HG02571 (cell line): Measurements from ENCODE around the gene CDH16.

Experiments used
- ATAC-seq: cut with Tn5 transposase; IDR thresholded peaks from one replicate; pipeline ENCODE4 v1.9.1; 2021; ENCODE audit warnings: mild to moderate bottlenecking, moderate library complexity; ENCODE audit not compliant: unreplicated experiment

CDH16 gene

GRCh38 chr16:66913081-66913480 lies 5.6 kb downstream of the CDH16 start:
- ATAC-seq, result no peak

- no peak for ATAC-seq
Observed at GRCh38 chr16:66911801-66912200, 6.9 kb downstream of the CDH16 start.

GRCh38 chr16:66911112-66911511 lies 7.6 kb downstream of the CDH16 start:
- no peak for ATAC-seq

DNA sequence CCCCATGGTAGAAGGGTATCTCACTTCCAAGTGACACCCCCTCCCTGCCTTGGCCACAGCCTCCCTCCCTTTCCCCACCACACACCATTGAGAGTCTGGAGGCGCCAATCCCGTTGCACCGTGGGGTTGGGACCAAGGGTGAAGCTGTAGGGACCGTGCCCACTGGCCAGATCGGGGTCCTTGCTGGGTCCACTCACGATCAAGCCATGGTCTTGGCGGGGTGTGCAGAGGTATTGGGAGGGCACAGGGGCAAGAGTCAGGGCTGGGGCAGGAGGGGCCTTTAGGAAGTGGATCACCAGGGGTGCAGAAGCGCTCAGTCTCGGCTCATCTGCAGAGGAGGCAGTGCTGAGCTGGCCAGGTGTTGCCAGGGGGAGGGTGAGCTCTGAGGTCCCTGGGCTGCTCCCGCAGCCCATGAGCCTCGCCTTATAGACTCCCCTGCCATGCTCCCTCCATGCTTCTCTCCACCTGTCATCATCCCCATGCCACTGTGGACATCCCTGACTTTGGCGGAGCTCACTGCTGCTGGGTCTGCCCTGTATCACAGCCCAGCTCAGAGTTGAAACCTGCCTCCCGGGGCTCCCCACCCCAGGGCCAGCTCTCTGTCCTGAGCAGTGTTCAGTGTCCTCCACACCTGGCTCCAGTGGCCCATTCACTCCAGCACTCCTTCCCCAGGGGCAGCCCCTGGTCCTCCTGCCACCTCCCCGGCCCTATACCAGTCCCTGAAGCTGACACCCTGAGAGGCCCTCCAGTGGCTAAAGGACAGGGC lies 8.3 kb downstream of the CDH16 start:
- no peak for ATAC-seq

- no peak for ATAC-seq
Observed at GRCh38 chr16:66908762-66909559, 9.7 kb downstream of the CDH16 start.

DNA sequence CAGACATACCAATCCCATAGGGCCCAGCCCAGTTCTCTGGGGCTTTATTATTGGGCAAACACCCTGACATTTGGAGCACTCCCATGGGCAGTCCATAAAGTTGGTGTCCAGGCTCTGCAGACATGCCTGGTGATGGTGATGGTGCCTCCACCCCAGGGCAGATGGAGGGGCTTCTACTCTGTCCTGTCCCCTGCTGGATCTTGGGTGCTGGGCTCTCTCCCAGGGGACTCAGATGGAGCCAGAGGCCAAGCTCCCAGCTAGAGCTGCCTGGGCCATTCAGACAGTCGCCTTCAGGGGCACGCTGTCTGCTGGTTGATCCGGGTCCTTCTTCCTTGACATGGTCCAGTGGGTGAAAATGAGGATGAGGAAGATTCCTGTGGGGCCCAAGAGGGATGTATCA lies 10.6 kb downstream of the CDH16 start:
- no peak for ATAC-seq

DNA sequence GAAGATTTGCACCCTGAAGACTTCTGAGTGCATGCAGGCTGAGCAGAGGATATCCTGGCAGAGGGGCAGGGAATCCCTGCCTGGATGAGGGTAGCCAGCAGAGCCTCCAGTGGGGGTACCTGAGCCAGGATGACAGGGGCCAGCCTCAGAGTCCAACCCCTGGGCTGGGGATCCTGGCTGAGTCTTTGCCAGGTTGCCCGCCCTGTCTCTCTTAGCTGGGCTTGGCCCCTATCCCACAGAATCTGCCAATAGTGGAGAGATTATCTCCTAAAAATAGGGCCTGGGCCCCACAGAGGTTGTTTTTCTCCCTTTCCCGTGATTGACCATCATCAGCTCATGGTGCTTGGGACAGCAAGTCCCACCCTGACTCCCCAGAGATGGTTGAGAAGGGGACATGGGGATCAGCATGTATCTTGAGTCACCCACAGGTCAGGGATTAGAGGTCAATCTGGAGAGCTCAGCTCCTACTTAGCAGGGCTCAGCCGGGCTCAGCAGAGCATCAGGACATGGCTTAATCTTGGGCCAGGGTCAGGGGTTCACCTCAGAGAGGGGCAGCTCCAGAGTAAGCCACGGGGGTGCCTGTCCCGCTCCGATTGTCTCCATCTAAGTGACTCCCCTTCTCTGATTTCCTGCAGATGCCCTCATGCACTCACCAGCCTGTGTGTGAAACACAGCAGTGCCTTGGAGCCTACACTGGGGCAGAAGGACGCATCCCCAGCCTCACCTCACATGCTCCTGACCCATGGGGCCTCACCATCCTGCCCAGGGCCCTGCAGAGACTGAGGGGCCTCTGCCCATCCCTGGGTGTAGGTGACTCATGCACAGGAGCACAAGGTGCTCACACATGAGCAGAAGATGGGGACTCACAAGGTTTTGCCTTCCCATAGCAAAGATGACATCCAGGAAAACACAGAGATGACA lies 11.5 kb downstream of the CDH16 start:
- no peak for ATAC-seq

GRCh38 chr16:66905633-66906539 lies 12.8 kb downstream of the CDH16 start:
- no peak for ATAC-seq

GRCh38 chr16:66904846-66905632 lies 13.6 kb downstream of the CDH16 start:
- ATAC-seq, result no peak

DNA sequence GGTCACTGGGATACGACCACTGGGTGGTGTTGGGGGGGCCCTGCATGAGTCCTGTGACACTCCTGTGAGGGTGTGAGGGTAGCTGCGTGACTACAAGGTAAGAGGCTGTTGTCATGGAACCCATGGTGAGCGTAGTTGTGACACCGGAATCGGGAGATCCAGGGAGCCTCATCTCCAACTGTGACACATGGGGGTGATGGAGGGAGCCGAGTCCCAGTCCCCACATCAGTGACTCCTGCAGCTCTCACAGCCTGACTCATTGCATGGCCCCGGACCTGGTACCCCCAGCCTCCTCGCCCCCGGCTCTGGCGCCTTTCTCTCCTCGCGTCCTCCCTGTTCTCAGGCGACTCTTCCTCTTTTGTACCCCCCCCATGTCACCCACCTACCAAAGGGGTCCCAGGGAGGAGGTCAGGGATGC lies 14.2 kb downstream of the CDH16 start:
- ATAC-seq, result no peak

GRCh38 chr16:66903544-66904427 lies 14.9 kb downstream of the CDH16 start:
- ATAC-seq, result no peak

- no peak for ATAC-seq
Observed at GRCh38 chr16:66902648-66903543, 15.8 kb downstream of the CDH16 start.

DNA sequence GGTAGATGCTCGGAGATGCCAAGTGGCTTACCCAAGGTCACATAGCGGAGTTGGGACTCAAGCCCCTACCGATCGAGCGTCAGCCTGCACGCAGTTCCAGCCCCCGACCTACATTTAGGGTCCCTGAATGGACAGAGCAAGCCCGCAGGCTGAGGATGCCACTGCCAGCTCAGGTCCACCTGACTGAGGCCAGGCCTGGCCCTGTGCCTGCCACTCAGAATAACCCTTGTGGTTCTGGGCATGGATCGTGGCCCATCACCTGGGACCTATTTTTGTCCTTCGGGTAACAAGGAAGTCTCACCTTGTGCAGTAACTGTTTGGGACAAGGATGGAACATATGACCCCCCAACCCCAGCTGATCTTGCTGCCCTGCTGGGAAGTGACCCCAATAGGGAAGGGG lies 17.1 kb downstream of the CDH16 start:
- no peak for ATAC-seq

DNA sequence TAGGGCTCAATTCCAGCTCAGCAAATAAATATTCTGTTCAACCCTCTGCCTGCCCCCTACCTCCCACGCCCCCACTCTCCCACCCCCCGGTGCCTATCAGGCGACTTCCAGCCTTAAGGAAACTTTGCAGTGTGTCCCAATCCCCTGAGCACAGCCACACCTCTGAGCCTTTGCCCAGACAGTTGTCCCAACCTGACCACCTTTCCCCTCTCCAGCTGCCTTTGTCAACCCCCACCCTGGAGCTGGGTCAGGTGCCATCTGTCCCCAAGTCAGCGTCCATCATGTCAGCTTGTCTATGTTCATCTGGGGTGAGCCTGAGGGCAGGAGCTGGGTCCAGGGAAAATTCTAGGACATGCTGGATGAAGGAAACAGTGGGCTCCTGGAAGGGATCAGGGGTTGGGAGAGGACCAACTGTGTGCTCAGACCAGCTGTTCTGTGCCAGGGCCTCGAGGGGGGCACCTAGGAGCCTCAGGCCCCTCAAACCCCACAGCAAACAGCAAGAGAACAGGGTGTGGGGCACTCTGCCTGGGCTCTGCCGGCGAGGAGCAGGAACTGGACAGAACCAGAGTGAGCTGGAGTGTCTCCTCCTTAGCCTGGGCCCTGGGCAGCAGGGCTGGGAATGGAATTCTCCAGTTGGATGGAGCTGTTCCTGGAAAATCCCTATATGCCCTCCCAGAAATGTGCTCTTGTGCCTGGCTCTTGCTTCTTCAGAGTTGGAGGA lies 17.8 kb downstream of the CDH16 start:
- no peak for ATAC-seq

DNA sequence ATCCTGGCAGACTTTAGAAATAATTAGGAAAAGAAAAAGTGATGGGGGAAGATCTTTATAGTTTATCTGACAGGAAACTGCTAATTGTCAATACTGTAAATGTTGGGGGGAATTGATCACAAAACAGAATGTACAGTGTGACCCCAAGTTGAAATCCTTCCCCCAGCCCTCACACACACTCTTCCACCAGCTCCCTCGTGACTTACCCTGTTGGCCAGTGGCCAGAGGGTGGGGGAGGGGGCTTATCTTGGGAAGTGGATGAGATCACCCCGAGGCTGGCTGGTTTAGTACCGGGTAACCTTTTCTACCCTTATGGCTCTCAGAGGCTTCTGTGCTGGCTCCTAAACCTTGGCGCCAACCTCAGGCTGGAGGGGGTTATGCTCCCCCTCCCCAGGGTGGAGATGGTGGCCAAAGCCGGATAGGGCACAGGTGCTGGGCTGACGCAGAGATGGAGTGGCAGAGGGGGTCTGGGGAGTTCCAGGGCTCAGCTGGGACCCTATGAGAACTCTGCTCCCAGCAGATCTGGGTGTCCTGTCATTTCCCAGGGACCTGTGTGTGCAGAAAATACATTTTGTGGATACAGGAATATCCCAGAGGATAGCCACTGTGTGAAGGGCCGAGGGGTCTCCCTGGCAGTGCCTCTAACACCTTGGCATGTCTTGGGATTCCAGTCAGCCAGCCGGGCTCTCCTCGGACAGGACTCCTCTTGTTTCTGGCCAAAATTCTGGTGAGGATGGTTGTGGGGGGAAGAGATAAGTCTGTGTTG lies 18.6 kb downstream of the CDH16 start:
- no peak for ATAC-seq

DNA sequence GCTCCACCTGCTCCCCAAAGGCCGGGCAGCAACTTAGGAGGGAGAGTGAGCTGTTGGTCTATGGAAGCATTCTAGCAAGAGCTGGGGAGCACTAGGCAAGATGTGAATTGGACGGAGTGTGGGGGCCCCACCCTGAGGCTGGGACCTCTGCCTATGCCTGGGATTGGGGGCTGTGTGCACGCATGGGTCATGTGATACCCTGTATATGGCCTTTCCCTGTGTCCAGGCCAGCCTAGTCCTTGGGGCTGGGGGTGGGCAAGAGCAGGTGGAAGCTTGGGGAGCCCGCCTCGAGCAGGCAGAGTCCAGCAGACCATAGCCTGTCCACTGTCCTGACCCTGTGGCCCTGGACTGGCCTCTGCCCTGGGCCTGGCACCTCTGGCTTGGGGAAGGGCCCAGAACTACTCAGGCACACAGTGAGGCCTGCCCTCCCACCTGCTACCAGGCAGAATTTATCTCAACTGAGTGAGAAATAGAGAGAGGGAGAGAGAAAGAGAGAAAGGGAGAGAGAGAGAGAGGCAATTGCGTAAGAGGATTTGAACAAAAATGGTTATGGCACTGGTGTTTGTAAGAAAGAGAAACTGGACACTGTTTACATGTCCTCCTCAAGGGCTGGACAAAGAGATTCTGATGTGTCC lies 19.3 kb downstream of the CDH16 start:
- ATAC-seq, result no peak
